ENCODE results near the gene CDH23.

DNA sequence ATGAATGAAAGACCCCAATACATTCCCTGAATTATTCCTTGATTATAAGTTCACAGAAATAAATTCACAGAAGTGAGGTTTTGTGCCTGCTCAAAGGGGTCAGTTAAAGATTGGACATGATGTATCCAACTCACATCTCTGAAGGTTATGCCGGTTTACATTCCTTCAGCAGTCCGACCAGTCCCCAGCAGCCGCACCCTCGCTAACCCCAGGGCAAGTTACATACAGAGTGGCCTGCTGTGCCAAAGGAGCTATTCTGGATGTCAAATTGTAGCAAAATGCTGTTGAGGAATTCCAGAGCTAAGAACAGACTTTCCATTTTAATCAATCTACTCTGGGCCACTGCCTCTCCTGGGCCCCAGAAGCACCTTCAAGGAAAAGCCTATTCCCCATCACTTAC lies 434.0 kb downstream of the CDH23 start:
- TF ChIP-seq, protein P1, sequence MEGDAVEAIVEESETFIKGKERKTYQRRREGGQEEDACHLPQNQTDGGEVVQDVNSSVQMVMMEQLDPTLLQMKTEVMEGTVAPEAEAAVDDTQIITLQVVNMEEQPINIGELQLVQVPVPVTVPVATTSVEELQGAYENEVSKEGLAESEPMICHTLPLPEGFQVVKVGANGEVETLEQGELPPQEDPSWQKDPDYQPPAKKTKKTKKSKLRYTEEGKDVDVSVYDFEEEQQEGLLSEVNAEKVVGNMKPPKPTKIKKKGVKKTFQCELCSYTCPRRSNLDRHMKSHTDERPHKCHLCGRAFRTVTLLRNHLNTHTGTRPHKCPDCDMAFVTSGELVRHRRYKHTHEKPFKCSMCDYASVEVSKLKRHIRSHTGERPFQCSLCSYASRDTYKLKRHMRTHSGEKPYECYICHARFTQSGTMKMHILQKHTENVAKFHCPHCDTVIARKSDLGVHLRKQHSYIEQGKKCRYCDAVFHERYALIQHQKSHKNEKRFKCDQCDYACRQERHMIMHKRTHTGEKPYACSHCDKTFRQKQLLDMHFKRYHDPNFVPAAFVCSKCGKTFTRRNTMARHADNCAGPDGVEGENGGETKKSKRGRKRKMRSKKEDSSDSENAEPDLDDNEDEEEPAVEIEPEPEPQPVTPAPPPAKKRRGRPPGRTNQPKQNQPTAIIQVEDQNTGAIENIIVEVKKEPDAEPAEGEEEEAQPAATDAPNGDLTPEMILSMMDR (IDR thresholded peaks at IDR 0.05) = no peak
- TF ChIP-seq POLR2A (IDR thresholded peaks at IDR 0.05; ENCODE audit: low read depth) = no peak
